ES-I3 (cell line): ENCODE results near the gene PPIA.

ENCODE experiments used
- H3K36me3 ChIP-seq: 2 replicates; pipeline ENCODE4 v1.6.1; 2013; ENCODE audit warnings: mild to moderate bottlenecking, low read length, control low read depth, moderate library complexity; ENCODE audit not compliant: insufficient read depth
- H3K4me1 ChIP-seq: 2 replicates; pipeline ENCODE4 v1.6.1; 2013; ENCODE audit warnings: mild to moderate bottlenecking, control low read depth, low read length; ENCODE audit not compliant: insufficient read depth
- H3K9ac ChIP-seq: 2 replicates; pipeline ENCODE4 v1.6.1; 2013; ENCODE audit warnings: low read depth, mild to moderate bottlenecking, low read length, moderate library complexity
- H3K9me3 ChIP-seq: 2 replicates; pipeline ENCODE4 v1.6.1; 2013; ENCODE audit warnings: mild to moderate bottlenecking, low read length, moderate library complexity; ENCODE audit not compliant: control insufficient read depth, insufficient read depth

Gene PPIA

GRCh38 chr7:44796504-44797328 is at the start of gene PPIA:
PPIA (plus strand) TSS chr7:44796681; CDS start chr7:44796725, 44 bp downstream.
- H3K4me1 ChIP-seq = peaks cover 8% of the 10 kb centered on the region
- H3K9ac ChIP-seq = peak within 1 kb of the TSS; percentile 97
- peaks cover 28% of the 10 kb centered on the region for H3K36me3 ChIP-seq
- H3K9me3 ChIP-seq = no peaks in the 10 kb centered on the region

GRCh38 chr7:44748045-44748947 is 48.2 kb upstream of the PPIA start, which contains the start of gene ZMIZ2:
ZMIZ2 (plus strand) TSS chr7:44748847; CDS start chr7:44756250, 7,403 bp downstream.
- Histone ChIP-seq H3K36me3 (no peaks in the 10 kb centered on the region), H3K9ac (peak within 1 kb of the TSS; percentile 89), H3K9me3 (no peaks in the 10 kb centered on the region), H3K4me1 (peaks cover 15% of the 10 kb centered on the region)

- H3K9ac ChIP-seq = peak overlapping the region; percentile 79
- H3K4me1 ChIP-seq = peaks cover 16% of the 10 kb centered on the region
- H3K9me3 ChIP-seq = no peaks in the 10 kb centered on the region
- no peaks in the 10 kb centered on the region for H3K36me3 ChIP-seq
Observed at GRCh38 chr7:44748948-44749731, 47.3 kb upstream of the PPIA start.

GRCh38 chr7:44749992-44750391 is 46.5 kb upstream of the PPIA start:
- no peaks in the 10 kb centered on the region for H3K36me3 ChIP-seq
- H3K9me3 ChIP-seq = no peaks in the 10 kb centered on the region
- peaks cover 19% of the 10 kb centered on the region for H3K4me1 ChIP-seq
- peak overlapping the region; percentile 79; the same call in 1 of the 2 replicates for H3K9ac ChIP-seq

DNA sequence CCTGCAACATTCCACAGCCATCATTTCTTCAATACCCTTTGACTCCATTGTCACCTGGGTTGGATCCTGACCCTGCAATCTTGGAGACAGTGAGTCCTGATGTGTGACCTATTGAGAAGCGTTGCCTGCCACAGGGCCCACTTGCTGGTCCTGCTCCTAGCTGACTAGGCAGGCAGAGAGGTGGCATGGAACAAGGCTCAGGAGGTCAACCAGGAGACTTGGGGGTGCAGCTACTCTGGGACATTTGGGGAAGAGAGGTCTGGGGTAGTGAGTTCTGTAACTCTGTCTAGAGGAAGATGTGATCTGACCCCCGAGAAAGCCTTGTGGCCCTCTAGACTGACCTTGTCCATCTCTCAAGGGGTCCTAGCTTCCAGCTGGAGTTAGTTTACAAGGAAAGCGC is 46.1 kb upstream of the PPIA start:
- peaks cover 19% of the 10 kb centered on the region for H3K4me1 ChIP-seq
- H3K9me3 ChIP-seq = no peaks in the 10 kb centered on the region
- H3K9ac ChIP-seq = no peak overlapping the region

DNA sequence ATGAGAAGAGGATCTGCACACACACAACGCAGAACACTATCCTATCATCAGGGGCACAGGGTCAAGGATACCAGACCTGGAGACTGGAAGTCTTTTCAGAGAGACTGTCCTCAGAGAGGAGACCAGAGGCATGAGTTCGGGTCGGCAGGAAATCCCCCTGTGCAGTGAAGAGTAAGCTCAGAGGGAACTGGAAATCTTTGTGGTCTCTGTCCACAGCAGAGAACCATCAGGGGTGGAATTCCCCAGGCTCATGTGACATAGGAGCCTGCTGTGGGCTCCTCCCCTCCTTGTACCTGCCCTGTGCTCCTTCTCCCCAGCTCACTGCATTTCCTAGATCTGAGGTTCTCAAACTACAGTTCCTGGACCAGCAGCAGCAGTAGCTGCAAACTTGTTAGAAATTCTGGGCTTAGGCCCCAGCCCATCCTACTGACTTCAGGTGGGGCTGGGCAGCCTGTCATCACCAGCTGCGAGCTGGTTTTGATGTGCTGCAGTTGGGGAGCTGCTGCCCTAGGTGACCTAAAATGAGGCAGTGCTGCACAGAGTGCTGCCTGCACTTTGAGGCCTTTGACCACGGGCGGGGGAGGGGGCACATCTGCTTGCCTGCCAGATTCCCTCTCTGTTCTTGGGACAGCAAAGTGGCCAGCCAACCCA is 45.4 kb upstream of the PPIA start:
- Histone ChIP-seq H3K9ac (no peak overlapping the region), H3K36me3 (0 out of 2 replicates have a peak, but pooled peaks cover 3% of the 10 kb centered on the region), H3K9me3 (no peaks in the 10 kb centered on the region), H3K4me1 (peaks cover 19% of the 10 kb centered on the region)

More for the DNA sequence above, 46.1 kb upstream of the PPIA start:
- H3K36me3 ChIP-seq = no peaks in the 10 kb centered on the region

DNA sequence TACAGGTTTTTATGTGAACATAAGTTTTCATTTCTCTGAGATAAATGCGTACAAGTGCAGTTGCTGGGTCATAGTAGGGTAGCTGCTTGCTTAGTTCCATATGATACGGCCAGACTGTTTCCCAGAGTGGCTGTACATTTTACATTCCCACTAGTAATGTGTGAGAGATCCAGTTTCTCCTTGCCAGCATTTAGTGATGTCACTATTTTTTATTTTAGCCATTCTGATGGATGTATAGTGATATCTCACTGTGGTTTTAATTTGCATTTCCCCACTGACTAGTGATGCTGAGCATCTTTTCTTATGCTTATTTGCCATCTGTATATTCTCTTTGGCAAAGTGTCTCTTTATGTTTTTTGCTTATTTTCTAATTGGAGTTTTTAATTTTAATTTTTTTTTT is 43.7 kb upstream of the PPIA start:
- Histone ChIP-seq H3K9me3 (no peaks in the 10 kb centered on the region), H3K4me1 (peaks cover 16% of the 10 kb centered on the region), H3K9ac (no peak overlapping the region), H3K36me3 (0 out of 2 replicates have a peak, but pooled peaks cover 7% of the 10 kb centered on the region)

- peaks cover 11% of the 10 kb centered on the region for H3K4me1 ChIP-seq
- no peak overlapping the region for H3K9ac ChIP-seq
Observed at GRCh38 chr7:44754802-44755697, 41.4 kb upstream of the PPIA start.

DNA sequence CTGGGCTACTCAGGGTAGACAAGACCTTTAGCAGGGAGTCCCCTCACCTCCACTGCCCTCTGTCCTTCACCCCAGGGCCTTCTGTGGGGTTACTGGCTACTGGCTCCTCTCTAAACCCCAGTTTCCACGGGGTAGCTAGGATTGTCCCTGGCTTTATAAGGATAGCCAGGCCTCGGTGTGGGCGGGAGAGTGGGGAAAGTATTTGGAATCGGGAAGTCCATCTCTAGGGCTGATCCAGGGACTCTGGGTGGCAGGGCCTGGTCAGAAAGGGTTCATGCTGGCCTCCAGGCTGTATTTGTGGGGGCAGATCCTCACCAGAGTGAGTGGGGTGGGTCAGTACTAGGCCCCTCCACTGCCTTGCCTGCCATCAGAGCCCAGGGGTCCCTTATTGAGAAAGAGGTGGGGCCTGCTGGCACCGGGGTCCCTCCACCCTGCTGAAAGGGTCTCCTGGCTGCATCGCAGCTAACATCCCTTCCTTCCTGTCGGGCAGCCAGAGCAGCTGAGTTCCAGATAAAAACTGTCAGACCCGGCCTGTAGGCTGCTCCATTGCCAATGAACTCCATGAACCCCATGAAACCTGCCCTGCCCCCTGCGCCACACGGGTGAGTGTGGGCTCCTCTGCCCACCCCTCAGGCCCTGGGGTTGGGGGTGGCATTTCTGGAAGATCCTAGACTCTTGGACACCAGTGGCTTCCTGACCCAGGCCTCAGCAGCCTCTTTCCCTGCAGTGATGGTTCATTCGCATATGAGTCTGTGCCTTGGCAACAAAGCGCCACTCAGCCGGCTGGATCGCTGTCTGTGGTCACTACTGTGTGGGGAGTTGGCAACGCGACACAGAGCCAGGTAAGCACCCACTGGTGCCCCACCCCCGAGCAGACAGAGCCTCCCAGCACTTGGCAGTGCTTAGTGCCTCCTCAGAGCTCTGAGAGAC is 40.5 kb upstream of the PPIA start:
- Histone ChIP-seq H3K9ac (no peak overlapping the region), H3K9me3 (no peaks in the 10 kb centered on the region), H3K36me3 (peaks cover 16% of the 10 kb centered on the region; the same call in 1 of the 2 replicates), H3K4me1 (peaks cover 11% of the 10 kb centered on the region)

More at GRCh38 chr7:44754802-44755697, 41.4 kb upstream of the PPIA start:
- Histone ChIP-seq H3K9me3 (no peaks in the 10 kb centered on the region), H3K36me3 (peaks cover 10% of the 10 kb centered on the region; the same call in 1 of the 2 replicates)

GRCh38 chr7:44756904-44757303 is 39.6 kb upstream of the PPIA start:
- Histone ChIP-seq H3K4me1 (peaks cover 7% of the 10 kb centered on the region), H3K9ac (no peak overlapping the region), H3K9me3 (no peaks in the 10 kb centered on the region), H3K36me3 (peaks cover 16% of the 10 kb centered on the region; the same call in 1 of the 2 replicates)

GRCh38 chr7:44757311-44757710 is 39.2 kb upstream of the PPIA start:
- Histone ChIP-seq H3K4me1 (peaks cover 7% of the 10 kb centered on the region), H3K36me3 (peaks cover 16% of the 10 kb centered on the region; the same call in 1 of the 2 replicates), H3K9ac (no peak overlapping the region), H3K9me3 (no peaks in the 10 kb centered on the region)

GRCh38 chr7:44757739-44758138 is 38.7 kb upstream of the PPIA start:
- H3K36me3 ChIP-seq = peaks cover 16% of the 10 kb centered on the region; the same call in 1 of the 2 replicates
- H3K9me3 ChIP-seq = no peaks in the 10 kb centered on the region
- H3K4me1 ChIP-seq = peaks cover 7% of the 10 kb centered on the region
- H3K9ac ChIP-seq = no peak overlapping the region
